GM18873 (cell line): ENCODE data around the gene SASS6.
"Not testable (repeated sequence)": the region's sequence is repeated elsewhere in the genome, so short reads cannot be mapped to it uniquely, and the experiment has no call there.

Source experiments
- ATAC-seq: cut with Tn5 transposase; IDR thresholded peaks from one replicate; pipeline ENCODE4 v1.9.1; 2021; ENCODE audit warnings: mild to moderate bottlenecking, moderate library complexity, moderate number of reproducible peaks; ENCODE audit not compliant: unreplicated experiment, low FRiP score

The SASS6 gene

DNA sequence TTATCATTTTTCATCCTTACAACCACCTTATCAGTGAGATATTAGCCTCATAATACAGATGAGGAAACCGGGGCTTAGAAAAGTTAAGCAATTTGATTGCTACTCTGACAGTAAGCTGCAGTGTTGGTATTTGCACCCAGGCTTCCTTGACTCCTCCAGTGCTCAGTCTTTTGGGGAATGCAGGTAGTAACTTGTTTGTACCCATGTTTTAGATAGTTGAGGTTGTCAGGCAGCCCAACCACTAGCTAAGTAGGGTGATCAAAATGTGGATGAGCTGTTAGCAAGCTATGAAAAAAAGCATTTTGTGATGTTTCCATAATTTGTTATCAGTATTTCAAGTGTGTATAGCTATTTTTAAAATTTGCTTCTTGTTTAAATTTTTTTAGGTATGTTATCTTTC lies 80.8 kb downstream of the SASS6 start:
- no peak for ATAC-seq

DNA sequence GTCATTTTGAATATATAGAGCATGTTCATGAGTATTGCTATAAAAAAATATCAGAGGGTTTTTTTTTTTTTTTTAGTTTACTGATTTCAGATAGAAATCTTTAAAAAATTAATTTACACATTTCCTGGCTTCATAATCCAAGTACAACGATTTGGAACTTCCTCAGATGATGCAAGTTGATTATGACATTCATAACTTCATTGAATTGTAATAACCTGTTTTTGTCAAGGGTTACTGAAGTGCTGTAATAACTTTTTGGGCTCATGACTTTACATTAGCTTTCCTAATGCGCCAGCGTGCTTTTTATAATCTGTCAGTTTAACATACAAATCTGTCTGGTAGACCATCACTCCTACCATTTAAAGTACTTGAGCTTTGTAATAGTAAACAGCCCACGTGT lies 81.3 kb downstream of the SASS6 start:
- no peak for ATAC-seq

DNA sequence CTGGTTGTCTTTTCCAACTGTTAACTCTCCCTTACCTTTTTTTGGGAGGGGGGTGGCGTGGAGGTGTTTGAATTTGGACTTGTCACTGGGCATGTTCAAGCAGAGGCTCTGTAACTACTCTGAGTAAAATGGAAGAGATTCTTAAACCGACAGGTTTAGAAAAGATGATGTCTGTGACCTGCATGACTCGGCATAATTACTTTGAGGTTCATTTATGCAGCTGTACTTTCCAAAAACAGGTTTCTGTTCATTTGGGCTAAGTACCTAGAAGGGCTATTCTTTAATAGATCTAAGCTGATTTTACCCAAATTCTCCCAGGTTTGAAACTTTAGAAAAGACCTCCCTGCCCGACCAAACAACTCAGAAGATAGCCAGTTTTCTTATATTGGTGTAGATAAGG lies 82.6 kb downstream of the SASS6 start:
- no peak for ATAC-seq

DNA sequence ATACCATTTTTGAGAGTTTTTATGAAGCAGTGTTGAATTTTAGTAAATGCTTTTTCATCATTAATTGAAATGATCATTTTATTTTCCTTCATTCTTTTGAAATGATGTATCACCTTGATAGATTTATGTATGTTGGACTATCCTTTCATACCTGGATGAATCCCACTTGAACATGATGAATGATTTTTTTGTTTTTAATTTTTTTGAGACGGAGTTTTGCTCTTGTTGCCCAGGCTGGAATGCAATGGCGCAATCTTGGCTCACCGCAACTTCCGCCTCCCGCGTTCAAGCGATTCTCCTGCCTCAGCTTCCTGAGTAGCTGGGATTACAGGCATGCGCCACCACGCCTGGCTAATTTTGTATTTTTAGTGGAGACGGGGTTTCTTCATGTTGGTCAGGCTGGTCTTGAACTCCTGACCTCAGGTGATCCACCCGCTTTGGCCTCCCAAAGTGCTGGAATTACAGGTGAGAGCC lies 85.5 kb downstream of the SASS6 start:
- ATAC-seq: not testable (repeated sequence)

DNA sequence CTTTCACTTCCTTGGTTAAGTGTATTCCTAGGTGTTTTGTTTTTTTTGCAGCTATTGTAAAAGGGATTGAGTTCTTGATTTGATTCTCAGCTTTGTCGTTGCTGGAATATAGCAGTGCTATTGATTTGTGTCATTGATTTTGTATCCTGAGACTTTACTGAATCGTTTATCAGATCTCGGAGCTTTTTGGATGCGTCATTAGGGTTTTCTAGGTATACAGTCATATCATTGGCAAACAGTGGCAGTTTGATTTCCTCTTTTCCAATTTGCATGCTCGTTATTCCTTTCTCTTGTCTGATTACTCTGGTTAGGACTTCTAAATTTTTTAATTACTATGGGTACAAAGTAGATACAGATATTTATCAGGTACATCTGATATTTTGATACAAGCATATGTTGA lies 87.5 kb downstream of the SASS6 start:
- ATAC-seq: no peak

DNA sequence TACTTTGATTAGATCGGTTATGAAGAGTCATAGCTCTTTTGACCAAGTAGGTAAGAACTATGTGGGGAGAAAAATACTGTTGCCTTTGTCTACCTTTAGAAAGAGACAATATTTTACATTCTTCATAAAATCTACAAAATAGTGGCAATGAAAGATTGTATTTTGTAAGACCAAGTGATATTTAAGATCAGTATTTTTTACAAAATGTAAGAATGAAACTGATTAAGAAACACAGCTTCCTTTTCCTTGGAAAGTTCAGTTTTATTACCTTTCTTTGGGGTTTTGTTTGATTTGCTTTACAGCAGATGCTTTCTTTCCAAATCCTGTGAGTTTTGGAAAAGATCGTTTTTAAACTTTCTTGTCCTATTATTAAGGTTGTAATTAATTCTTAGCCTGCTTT lies 93.1 kb downstream of the SASS6 start:
- ATAC-seq: no peak

DNA sequence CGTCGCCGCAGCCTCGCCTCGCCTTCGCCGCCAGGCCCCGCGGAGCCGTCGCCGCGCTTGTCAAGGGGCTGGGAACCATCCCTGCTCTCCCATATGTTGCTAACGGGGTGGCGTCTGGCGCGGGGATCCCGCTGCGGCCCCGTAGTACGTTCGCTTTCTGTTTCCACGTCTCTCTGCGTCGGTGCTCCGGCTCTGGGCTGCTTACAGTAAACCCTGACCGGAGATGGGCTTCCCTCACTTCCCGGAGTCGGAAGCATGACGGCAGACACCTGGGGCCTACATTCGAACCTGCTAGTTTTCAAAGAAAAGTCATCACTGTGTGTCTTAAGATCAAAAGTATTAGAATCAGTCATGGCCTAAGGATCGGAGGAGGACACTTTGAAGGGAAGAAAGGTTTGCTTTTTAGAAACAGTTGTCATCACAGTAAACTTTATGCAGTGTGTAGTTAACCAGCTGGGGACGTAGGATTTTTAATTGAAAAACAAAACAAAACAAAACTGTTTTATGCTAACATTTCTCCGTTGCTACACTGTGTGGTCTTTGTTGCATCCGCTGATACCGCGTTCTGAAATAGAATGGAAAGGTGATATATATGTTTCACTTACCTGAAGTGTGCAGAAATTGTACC lies 94.0 kb downstream of the SASS6 start:
- peak; percentile 52 for ATAC-seq

DNA sequence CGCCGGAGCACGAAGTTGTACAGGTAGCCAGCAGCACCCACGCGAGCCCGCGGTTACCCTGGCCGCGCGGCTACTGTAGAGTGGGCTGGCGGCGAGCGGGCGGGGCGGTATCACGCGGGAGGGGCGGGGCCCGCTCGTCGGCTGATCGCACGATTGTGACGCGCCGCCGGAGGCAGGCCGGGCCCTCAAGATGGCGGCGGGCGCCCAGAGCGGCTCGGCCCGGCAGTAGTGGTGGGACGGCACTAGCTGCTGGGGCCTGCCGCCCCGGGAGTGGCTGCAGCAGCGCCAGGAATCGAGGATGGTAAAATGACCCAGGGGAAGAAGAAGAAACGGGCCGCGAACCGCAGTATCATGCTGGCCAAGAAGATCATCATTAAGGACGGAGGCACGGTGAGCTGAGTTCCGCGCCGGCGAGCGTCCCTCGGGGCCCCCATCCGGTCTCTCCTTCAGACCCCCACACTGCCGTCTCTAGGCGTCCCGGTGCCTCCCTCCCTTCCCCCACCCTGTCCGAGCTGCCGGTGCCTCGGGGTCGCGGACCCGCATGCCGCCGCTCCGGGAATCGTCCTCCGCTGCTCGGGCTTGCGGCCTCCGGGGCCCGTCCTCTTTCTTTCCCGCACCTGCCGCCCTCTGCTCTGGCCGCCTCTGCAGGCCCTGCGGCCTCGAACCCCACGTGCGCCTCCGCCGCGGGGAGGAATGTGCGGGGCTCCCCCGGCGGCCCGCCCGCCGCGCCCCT lies 94.6 kb downstream of the SASS6 start:
- ATAC-seq: peak; percentile 68

DNA sequence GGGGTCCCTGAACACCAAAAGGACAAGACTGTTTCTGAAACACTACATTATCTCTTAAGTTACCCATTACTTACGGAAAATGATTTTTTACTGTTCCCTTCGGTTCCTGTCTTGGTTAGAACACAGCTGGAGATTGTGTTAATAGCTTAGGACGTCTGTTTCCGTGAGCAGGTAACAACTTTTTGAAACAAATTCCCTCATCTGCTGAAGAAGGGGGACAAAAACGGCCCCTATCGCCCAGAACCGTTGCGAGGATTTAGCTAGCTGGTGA lies 95.1 kb downstream of the SASS6 start:
- no peak for ATAC-seq

DNA sequence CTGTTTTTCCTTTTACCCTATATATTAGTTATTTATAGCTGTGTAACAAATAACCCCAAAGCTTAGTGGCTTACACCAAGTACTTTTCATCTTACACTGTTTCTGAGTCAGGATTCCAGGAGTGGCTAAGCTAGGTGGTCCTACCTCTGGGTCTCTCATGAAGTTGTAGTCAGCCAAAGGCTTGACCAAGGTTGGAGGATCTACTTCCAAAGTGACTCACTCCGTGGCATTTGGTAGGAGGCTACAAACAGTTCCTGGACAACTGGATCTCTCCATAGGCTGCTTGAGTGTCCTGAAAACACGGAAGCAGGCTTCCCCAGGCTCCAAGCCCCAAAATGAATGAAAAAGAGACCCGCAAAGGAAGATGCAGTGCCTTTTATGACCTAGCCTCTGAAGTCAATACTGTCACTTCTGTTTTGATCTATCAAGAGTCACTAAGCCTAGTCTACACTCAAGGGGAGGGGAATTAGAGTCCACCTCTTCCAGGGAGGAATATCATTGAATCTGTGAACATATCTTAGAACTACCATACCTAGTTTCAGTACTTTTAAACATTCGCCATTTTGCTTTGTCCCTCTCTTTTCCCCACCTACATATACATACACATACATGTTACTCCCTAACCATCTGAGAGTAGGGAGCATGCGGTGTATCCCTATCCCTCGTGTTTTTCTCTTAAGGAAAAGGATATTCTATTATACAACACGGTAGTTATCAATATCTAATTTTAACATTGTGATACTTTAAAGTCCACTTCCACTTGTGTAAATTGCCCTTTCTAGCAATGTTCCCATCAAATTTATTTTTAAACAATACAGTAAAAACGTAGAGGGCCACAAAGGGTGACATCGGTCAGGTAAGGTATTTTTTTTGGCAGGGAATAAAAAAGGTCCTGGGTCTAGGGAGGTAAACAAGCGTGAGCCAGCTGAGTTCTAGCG lies 95.7 kb downstream of the SASS6 start:
- ATAC-seq: no peak

DNA sequence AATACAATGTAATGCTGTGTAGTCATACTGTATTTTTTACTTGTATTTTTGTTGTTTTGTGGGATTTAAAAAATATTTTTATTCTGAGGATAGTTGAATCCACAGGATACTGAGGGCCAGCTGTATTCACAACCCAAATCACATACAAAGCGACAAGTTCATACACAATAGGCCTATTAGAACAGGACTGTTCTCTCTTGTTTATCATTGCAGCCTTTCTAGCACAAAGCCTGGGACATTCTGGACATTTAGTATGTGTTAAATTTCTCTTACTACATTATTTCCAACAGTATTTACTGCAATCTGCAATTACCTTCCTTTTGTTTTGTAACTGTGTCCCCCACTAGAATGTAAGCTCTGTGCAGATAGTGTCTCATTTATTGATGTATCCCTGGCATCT lies 97.5 kb downstream of the SASS6 start:
- ATAC-seq: no peak

DNA sequence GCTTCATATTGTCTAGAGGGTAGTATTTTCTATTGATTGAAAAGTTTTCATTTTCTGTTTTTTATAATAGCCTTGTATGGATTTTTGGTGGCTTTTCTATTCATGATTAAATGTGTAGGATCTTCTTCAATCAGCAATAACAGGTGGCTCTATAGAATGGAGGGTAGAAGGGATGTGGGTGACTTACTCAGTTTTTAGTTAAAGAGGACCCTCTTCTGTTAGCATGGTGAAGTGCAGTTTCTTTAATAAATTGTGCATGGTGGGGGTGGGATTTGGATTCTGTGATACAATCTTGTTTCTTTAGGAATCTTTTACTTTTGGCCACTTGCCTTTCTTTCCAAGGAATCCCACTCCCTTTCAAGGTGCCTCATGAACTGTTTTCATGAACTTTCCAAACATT lies 98.3 kb downstream of the SASS6 start:
- ATAC-seq: no peak
